Keratinocyte (primary cell): ENCODE results near the gene KRTAP22-2. TPM values are rescaled to one million over a fixed set of nuclear protein-coding genes. Genes with fewer than 3 reads are reported as not detected.

Experiments
- DNase-seq: peaks from one replicate; pipeline ENCODE4 v3.0.0-alpha.2; 2011; ENCODE audit warnings: low read depth, missing footprints, low spot score
- FAIRE-seq: peaks from 2 replicates; lab custom pipeline; 2011; peaks lifted over from hg19 to GRCh38; lab: Jason Lieb, UNC
- H2AFZ ChIP-seq: 2 replicates; pipeline ENCODE4 v1.6.0; 2012; ENCODE audit warnings: low read length, control low read depth, inconsistent platforms; ENCODE audit not compliant: control insufficient read depth
- H3K27ac ChIP-seq: 2 replicates; pipeline ENCODE4 v1.5.1; 2011; ENCODE audit warnings: low read length; ENCODE audit not compliant: control insufficient read depth, insufficient read depth
- H3K27me3 ChIP-seq: 3 replicates; pipeline ENCODE4 v1.6.0; 2011; ENCODE audit warnings: low read length; ENCODE audit not compliant: control insufficient read depth, insufficient read depth; ENCODE audit errors: extremely low read depth
- H3K36me3 ChIP-seq, 2 experiments: 2 replicates in 1 of 2; 3 replicates in 1 of 2; pipeline ENCODE4 v1.5.1; 2011; ENCODE audit warnings: low read length in 2 of 2, mild to moderate bottlenecking in 1 of 2; ENCODE audit not compliant: control insufficient read depth in 2 of 2, insufficient read depth in 2 of 2; ENCODE audit errors: extremely low read depth in 1 of 2
- H3K4me1 ChIP-seq: 3 replicates; pipeline ENCODE4 v1.5.1; 2011; ENCODE audit warnings: low read length; ENCODE audit not compliant: control insufficient read depth, insufficient read depth; ENCODE audit errors: extremely low read depth
- H3K4me2 ChIP-seq: 3 replicates; pipeline ENCODE4 v1.6.0; 2011; ENCODE audit warnings: low read depth, low read length; ENCODE audit not compliant: control insufficient read depth, insufficient read depth; ENCODE audit errors: extremely low read depth
- H3K4me3 ChIP-seq, 3 experiments: fragments of 200-600 bp in 1 of 3; sonication (generic) in 1 of 3; 2 replicates in 2 of 3; 3 replicates in 1 of 3; pipeline ENCODE4 v1.5.1; 2011 to 2016; ENCODE audit warnings: low read length in 3 of 3, mild to moderate bottlenecking in 3 of 3, control low read depth in 2 of 3, inconsistent platforms in 1 of 3, low read depth in 1 of 3, mixed read lengths in 1 of 3, mixed run types in 1 of 3, moderate library complexity in 1 of 3; ENCODE audit not compliant: control insufficient read depth in 2 of 3, insufficient read depth in 2 of 3; ENCODE audit errors: extremely low read depth in 1 of 3
- H3K79me2 ChIP-seq: 2 replicates; pipeline ENCODE4 v1.6.0; 2012; ENCODE audit warnings: low read length; ENCODE audit not compliant: control insufficient read depth, insufficient read depth
- H3K9ac ChIP-seq: 3 replicates; pipeline ENCODE4 v1.6.0; 2011; ENCODE audit warnings: low read length; ENCODE audit not compliant: control insufficient read depth, insufficient read depth; ENCODE audit errors: extremely low read depth
- H3K9me1 ChIP-seq: 3 replicates; pipeline ENCODE4 v1.6.0; 2011; ENCODE audit warnings: low read length; ENCODE audit not compliant: control insufficient read depth, insufficient read depth; ENCODE audit errors: extremely low read depth
- H3K9me3 ChIP-seq: 2 replicates; pipeline ENCODE4 v1.5.1; 2012; ENCODE audit warnings: low read depth, low read length; ENCODE audit not compliant: control insufficient read depth
- H4K20me1 ChIP-seq: 3 replicates; pipeline ENCODE4 v1.6.0; 2011; ENCODE audit warnings: low read length; ENCODE audit not compliant: control insufficient read depth, insufficient read depth; ENCODE audit errors: extremely low read depth
- CTCF ChIP-seq, 3 experiments: IDR thresholded peaks in 1 of 3; conservative IDR thresholded peaks in 1 of 3; optimal IDR thresholded peaks in 1 of 3; 2 replicates in 2 of 3; 3 replicates in 1 of 3; pipeline versions ENCODE3 to v1.5.1; 2011; ENCODE audit warnings: low read length in 3 of 3, mild to moderate bottlenecking in 3 of 3, moderate library complexity in 2 of 3, control low read depth in 1 of 3, inconsistent platforms in 1 of 3; ENCODE audit not compliant: insufficient read depth in 2 of 3; ENCODE audit errors: extremely low read depth in 1 of 3
- EZH2 ChIP-seq: IDR thresholded peaks from one replicate; pipeline ENCODE4 v1.6.1; 2012; ENCODE audit warnings: inconsistent platforms, mild to moderate bottlenecking, low read length, moderate library complexity
- dilution Hi-C: fragments of 300-500 bp; cut with MboI; formaldehyde crosslinking; loops from one replicate; pipeline ENCODE4 v1.7.0; 2020; ENCODE audit warnings: low sequenced_read_pairs; ENCODE audit not compliant: extremely low pct_ligation_motif_present
- polyA plus RNA-seq, 5 experiments: library from polyadenylated mRNA; depleted of rRNA in 3 of 5; stranded (reverse) in 3 of 5; stranded (forward) in 1 of 5; unstranded in 1 of 5; fragments of >200 nt; gene quantifications; 1 replicate in 1 of 5; 2 replicates in 3 of 5; 3 replicates in 1 of 5; pipeline versions ENCODE4 v1.2.1 to v1.2.3, GENCODE V29; 2011 to 2012; ENCODE audit warnings: missing spikeins in 2 of 5, low read depth in 1 of 5, low replicate concordance in 1 of 5

KRTAP22-2 gene
- polyA plus RNA-seq, 1 donor (not counting 4 experiments of a cell fraction or from before 2014, with no cell fraction given): not detected

GRCh38 chr21:30615199-30615598 lies 25.0 kb upstream of the KRTAP22-2 start:
- no peaks in the 10 kb centered on the region for H3K9me3 ChIP-seq
- no peaks in the 10 kb centered on the region for H4K20me1 ChIP-seq
- no peak overlapping the region for H3K27ac ChIP-seq
- DNase-seq (no peak), FAIRE-seq (no peak)
- no peaks in the 10 kb centered on the region for H3K9me1 ChIP-seq
- H3K79me2 ChIP-seq: no peaks in the 10 kb centered on the region
- TF ChIP-seq EZH2: no peak
- no peak overlapping the region for H3K4me2 ChIP-seq
- H3K4me3 ChIP-seq: no peak overlapping the region
- no peaks in the 10 kb centered on the region for H3K36me3 ChIP-seq
- H3K9ac ChIP-seq: no peak overlapping the region
- dilution Hi-C loops: no loop called here
- no peaks in the 10 kb centered on the region for H3K4me1 ChIP-seq
- H2AFZ ChIP-seq: no peak overlapping the region
- H3K27me3 ChIP-seq: no peaks in the 10 kb centered on the region

GRCh38 chr21:30613836-30614235 lies 23.6 kb upstream of the KRTAP22-2 start, which contains the start of gene KRTAP6-1:
TSS of gene KRTAP6-1 (minus strand) at chr21:30613930. CDS start at chr21:30613904, 26 bp downstream.
- H2AFZ ChIP-seq: no peak within 1 kb of the TSS
- TF ChIP-seq EZH2: no peak
- TF ChIP-seq CTCF (optimal IDR thresholded peaks at IDR 0.05 in 1 of 3, IDR thresholded peaks at IDR 0.05 in 1 of 3, conservative IDR thresholded peaks at IDR 0.05 in 1 of 3; ENCODE audit: extremely low read depth in 1 of 3, insufficient read depth in 2 of 3, low read length in 3 of 3): no peak
- H3K4me2 ChIP-seq: no peak within 1 kb of the TSS
- H3K4me3 ChIP-seq: no peak within 1 kb of the TSS
- no peak for DNase-seq
- no peaks in the 10 kb centered on the region for H3K4me1 ChIP-seq
- no peak within 1 kb of the TSS for H3K9ac ChIP-seq
- no peak within 1 kb of the TSS for H3K27ac ChIP-seq
- no peaks in the 10 kb centered on the region for H3K9me3 ChIP-seq
- dilution Hi-C loops: no loop called here
- H3K27me3 ChIP-seq: no peaks in the 10 kb centered on the region
- no peaks in the 10 kb centered on the region for H3K79me2 ChIP-seq
- no peak for FAIRE-seq
- no peaks in the 10 kb centered on the region for H4K20me1 ChIP-seq
- H3K36me3 ChIP-seq: no peaks in the 10 kb centered on the region
- no peaks in the 10 kb centered on the region for H3K9me1 ChIP-seq

GRCh38 chr21:30612132-30612531 lies 21.9 kb upstream of the KRTAP22-2 start:
- H3K4me1 ChIP-seq: no peaks in the 10 kb centered on the region
- no peak overlapping the region for H3K4me2 ChIP-seq
- H4K20me1 ChIP-seq: no peaks in the 10 kb centered on the region
- no peaks in the 10 kb centered on the region for H3K36me3 ChIP-seq
- no peaks in the 10 kb centered on the region for H3K79me2 ChIP-seq
- no peak for DNase-seq
- H3K9me3 ChIP-seq: no peaks in the 10 kb centered on the region
- H3K27me3 ChIP-seq: no peaks in the 10 kb centered on the region
- no peak overlapping the region for H2AFZ ChIP-seq
- no peaks in the 10 kb centered on the region for H3K9me1 ChIP-seq
- H3K27ac ChIP-seq: no peak overlapping the region
- H3K4me3 ChIP-seq: no peak overlapping the region
- dilution Hi-C loops: no loop called here
- H3K9ac ChIP-seq: no peak overlapping the region
- FAIRE-seq: no peak
- TF ChIP-seq CTCF (optimal IDR thresholded peaks at IDR 0.05 in 1 of 3, IDR thresholded peaks at IDR 0.05 in 1 of 3, conservative IDR thresholded peaks at IDR 0.05 in 1 of 3; ENCODE audit: extremely low read depth in 1 of 3, insufficient read depth in 2 of 3, low read length in 3 of 3) (no peak), EZH2 (no peak)
